Prostate gland (tissue), 2 donors: ENCODE data around the gene GMPPA. TPM values are rescaled to one million over a fixed set of nuclear protein-coding genes. Genes with fewer than 3 reads are reported as not detected.

Source experiments
- DNase-seq: peaks from one replicate; pipeline ENCODE4 v3.0.0-alpha.2; 2019; ENCODE audit warnings: low spot score
- H3K27ac ChIP-seq, 2 donors: fragments of 200-600 bp; sonication (generic); 2 replicates each; pipeline ENCODE4 v1.5.1; 2017 to 2019
- H3K27me3 ChIP-seq: fragments of 200-600 bp; sonication (generic); replicated peaks from 2 replicates; pipeline ENCODE4 v1.5.1; 2019; ENCODE audit not compliant: insufficient read depth
- H3K36me3 ChIP-seq, 2 donors: fragments of 200-600 bp; sonication (generic); 1 replicate in 1 of 2; 2 replicates in 1 of 2; pipeline versions ENCODE4 v1.5.1 to v1.8.1; 2017 to 2019
- H3K4me1 ChIP-seq: fragments of 200-600 bp; sonication (generic); replicated peaks from 2 replicates; pipeline ENCODE4 v1.5.1; 2019
- H3K4me3 ChIP-seq, 2 donors: fragments of 200-600 bp; sonication (generic); 2 replicates each; pipeline ENCODE4 v1.5.1; 2017 to 2019
- H3K9me3 ChIP-seq: fragments of 200-600 bp; sonication (generic); 2 replicates; pipeline ENCODE4 v1.5.1; 2017
- CTCF ChIP-seq, 4 experiments: fragments of 200-600 bp in 2 of 4; fragments of 450-650 bp in 2 of 4; sonication (generic) in 2 of 4; IDR thresholded peaks; 1 replicate in 3 of 4; 2 replicates in 1 of 4; pipeline ENCODE4 v1.5.1; 2016 to 2019; ENCODE audit warnings: antibody characterized with exemption in 4 of 4, mild to moderate bottlenecking in 2 of 4, moderate library complexity in 2 of 4
- POLR2A ChIP-seq: fragments of 450-650 bp; IDR thresholded peaks from one replicate; pipeline ENCODE4 v1.6.1; 2016; ENCODE audit warnings: antibody characterized with exemption, mild to moderate bottlenecking
- POLR2AphosphoS5 ChIP-seq: sonication (generic); formaldehyde crosslinking; IDR thresholded peaks from one replicate; pipeline ENCODE4 v1.6.1; 2017; ENCODE audit warnings: antibody characterized with exemption
- WGBS: methylation state at CpG from one replicate; pipeline ENCODE4 v1.1.5; 2018; 5-methylcytosine and 5-hydroxymethylcytosine counted together
- intact Hi-C: fragments of 100-400 bp; cut with DNase I; formaldehyde crosslinking; loops from one replicate; pipeline ENCODE4 v1.14.2; 2022
- total RNA-seq, 2 donors: library from RNA; depleted of rRNA; stranded (reverse); fragments of >200 nt; gene quantifications; one replicate each; pipeline ENCODE4 v1.1.0, GENCODE V29; 2016

GMPPA gene
- total RNA-seq, 2 donors from 2014 or later, result 41.2 to 53.8 TPM

GRCh38 chr2:219478916-219479315 is 19.8 kb upstream of the GMPPA start:
- H3K4me1 ChIP-seq, result no peaks in the 10 kb centered on the region
- no peaks in the 10 kb centered on the region for H3K36me3 ChIP-seq
- WGBS, result 67% methylated on average over 8 of the region's 8 CpGs
- TF ChIP-seq POLR2AphosphoS5, result no peak
- no peak for TF ChIP-seq CTCF (IDR thresholded peaks at IDR 0.05)
- TF ChIP-seq POLR2A, result no peak
- H3K27me3 ChIP-seq, result peaks cover 4% of the 10 kb centered on the region
- H3K4me3 ChIP-seq, result no peak overlapping the region
- no peak for DNase-seq
- H3K9me3 ChIP-seq, result no peaks in the 10 kb centered on the region
- intact Hi-C loops, result no loop called here
- no peak overlapping the region for H3K27ac ChIP-seq

- H3K27ac ChIP-seq, result no peak overlapping the region
- H3K4me1 ChIP-seq, result peaks cover 6% of the 10 kb centered on the region
- H3K36me3 ChIP-seq, result no peaks in the 10 kb centered on the region
- no peak for DNase-seq
- no peaks in the 10 kb centered on the region for H3K9me3 ChIP-seq
- intact Hi-C loops, result no loop called here
- 95% methylated on average over 8 of the region's 8 CpGs for WGBS
- H3K27me3 ChIP-seq, result peaks cover 4% of the 10 kb centered on the region
- H3K4me3 ChIP-seq, result no peak overlapping the region
- no peak for TF ChIP-seq POLR2AphosphoS5
These were observed 18.7 kb upstream of the GMPPA start for GRCh38 chr2:219480004-219480403.

- 80% methylated on average over 17 of the region's 17 CpGs for WGBS
- Histone ChIP-seq H3K9me3 (no peaks in the 10 kb centered on the region), H3K27ac (no peak overlapping the region), H3K4me1 (peaks cover 6% of the 10 kb centered on the region), H3K4me3 (no peak overlapping the region), H3K36me3 (no peaks in the 10 kb centered on the region), H3K27me3 (peaks cover 4% of the 10 kb centered on the region)
- no peak for DNase-seq
- intact Hi-C loops, result no loop called here
- TF ChIP-seq POLR2AphosphoS5 (no peak), POLR2A (no peak), CTCF (IDR thresholded peaks at IDR 0.05) (no peak)
These were observed 15.9 kb upstream of the GMPPA start for GRCh38 chr2:219482674-219483405.

- DNase-seq, result no peak
- no peaks in the 10 kb centered on the region for H3K36me3 ChIP-seq
- no peak overlapping the region for H3K27ac ChIP-seq
- H3K27me3 ChIP-seq, result peaks cover 4% of the 10 kb centered on the region
- no peak for TF ChIP-seq CTCF (IDR thresholded peaks at IDR 0.05)
- TF ChIP-seq POLR2A, result no peak
- TF ChIP-seq POLR2AphosphoS5, result no peak
- H3K9me3 ChIP-seq, result no peaks in the 10 kb centered on the region
- peaks cover 6% of the 10 kb centered on the region for H3K4me1 ChIP-seq
- intact Hi-C loops, result no loop called here
- 54% methylated on average over 41 of the region's 58 CpGs for WGBS
- H3K4me3 ChIP-seq, result peak overlapping the region in 1 of 2 donors; percentile 22
These were observed 15.0 kb upstream of the GMPPA start for GRCh38 chr2:219483451-219484342.

- H3K27me3 ChIP-seq, result peaks cover 4% of the 10 kb centered on the region
- DNase-seq, result no peak
- peak overlapping the region; percentile 1 to 22 for H3K4me3 ChIP-seq
- H3K9me3 ChIP-seq, result no peaks in the 10 kb centered on the region
- no peak overlapping the region for H3K27ac ChIP-seq
- H3K36me3 ChIP-seq, result no peaks in the 10 kb centered on the region
- no peak for TF ChIP-seq POLR2A
- TF ChIP-seq CTCF (IDR thresholded peaks at IDR 0.05), result no peak
- no peak for TF ChIP-seq POLR2AphosphoS5
- WGBS, result 8% methylated on average over 41 of the region's 89 CpGs
- peaks cover 6% of the 10 kb centered on the region for H3K4me1 ChIP-seq
- intact Hi-C loops, result no loop called here
These were observed 14.1 kb upstream of the GMPPA start for GRCh38 chr2:219484343-219485200.
